HG02571 (cell line): ENCODE measurements around the gene SLC9A7.
"Not testable (repeated sequence)": the region's sequence is repeated elsewhere in the genome, so short reads cannot be mapped to it uniquely, and the experiment has no call there.

Experiments
- ATAC-seq: cut with Tn5 transposase; IDR thresholded peaks from one replicate; pipeline ENCODE4 v1.9.1; 2021; ENCODE audit warnings: mild to moderate bottlenecking, moderate library complexity; ENCODE audit not compliant: unreplicated experiment

Gene SLC9A7

GRCh38 chrX:46754586-46755061, 4.3 kb downstream of the SLC9A7 start:
- ATAC-seq = no peak

GRCh38 chrX:46754036-46754435, 4.9 kb downstream of the SLC9A7 start:
- no peak for ATAC-seq

GRCh38 chrX:46750889-46751288, 8.0 kb downstream of the SLC9A7 start:
- no peak for ATAC-seq

- no peak for ATAC-seq
Measured at GRCh38 chrX:46744009-46744408, 14.9 kb downstream of the SLC9A7 start.

- ATAC-seq = no peak
Measured at GRCh38 chrX:46743046-46743445, 15.9 kb downstream of the SLC9A7 start.

GRCh38 chrX:46739736-46740135, 19.2 kb downstream of the SLC9A7 start:
- ATAC-seq = no peak

- no peak for ATAC-seq
Measured at GRCh38 chrX:46737462-46737861, 21.5 kb downstream of the SLC9A7 start.

GRCh38 chrX:46737041-46737440, 21.9 kb downstream of the SLC9A7 start:
- no peak for ATAC-seq

- no peak for ATAC-seq
Measured at GRCh38 chrX:46735622-46736021, 23.3 kb downstream of the SLC9A7 start.

- no peak for ATAC-seq
Measured at GRCh38 chrX:46733226-46733625, 25.7 kb downstream of the SLC9A7 start.

GRCh38 chrX:46730765-46731164, 28.2 kb downstream of the SLC9A7 start:
- no peak for ATAC-seq

- ATAC-seq = no peak
Measured at GRCh38 chrX:46727441-46727840, 31.5 kb downstream of the SLC9A7 start.

GRCh38 chrX:46723569-46723927, 35.4 kb downstream of the SLC9A7 start:
- not testable (repeated sequence) for ATAC-seq

GRCh38 chrX:46722742-46723568, 36.0 kb downstream of the SLC9A7 start:
- no peak for ATAC-seq

GRCh38 chrX:46716796-46717195, 42.1 kb downstream of the SLC9A7 start:
- no peak for ATAC-seq

- ATAC-seq = no peak
Measured at GRCh38 chrX:46715997-46716396, 42.9 kb downstream of the SLC9A7 start.

GRCh38 chrX:46715530-46715929, 43.4 kb downstream of the SLC9A7 start:
- ATAC-seq = no peak

GRCh38 chrX:46713672-46714490, 45.0 kb downstream of the SLC9A7 start:
- peak; percentile 59 for ATAC-seq

GRCh38 chrX:46712764-46713163, 46.2 kb downstream of the SLC9A7 start:
- ATAC-seq = no peak

- no peak for ATAC-seq
Measured at GRCh38 chrX:46710927-46711623, 47.8 kb downstream of the SLC9A7 start.

- ATAC-seq = no peak
Measured at GRCh38 chrX:46710425-46710824, 48.5 kb downstream of the SLC9A7 start.
